GM21576 (cell line): ENCODE measurements around the gene KCNT1.

Experiments
- ATAC-seq: cut with Tn5 transposase; IDR thresholded peaks from one replicate; pipeline ENCODE4 v1.9.1; 2021; ENCODE audit warnings: mild to moderate bottlenecking, moderate library complexity; ENCODE audit not compliant: unreplicated experiment

Gene KCNT1

GRCh38 chr9:135777623-135778177, 75.7 kb downstream of the KCNT1 start:
- no peak for ATAC-seq

DNA sequence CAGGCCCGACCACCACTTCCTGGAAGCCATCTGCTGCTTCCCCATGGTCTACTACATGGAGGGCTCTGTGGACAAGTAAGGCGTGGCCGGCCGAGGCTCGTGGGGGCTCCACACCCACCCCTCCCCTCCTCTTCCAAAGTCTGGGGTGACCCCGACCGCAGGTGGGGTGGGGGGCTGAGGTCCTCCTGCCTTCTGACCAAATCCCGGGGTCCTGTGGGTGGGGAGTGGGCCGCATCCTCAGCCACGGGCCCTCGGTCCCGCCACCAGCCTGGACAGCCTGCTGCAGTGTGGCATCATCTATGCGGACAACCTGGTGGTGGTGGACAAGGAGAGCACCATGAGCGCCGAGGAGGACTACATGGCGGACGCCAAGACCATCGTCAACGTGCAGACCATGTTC, 76.4 kb downstream of the KCNT1 start:
- no peak for ATAC-seq

- no peak for ATAC-seq
Measured at GRCh38 chr9:135779571-135779970, 77.6 kb downstream of the KCNT1 start.

DNA sequence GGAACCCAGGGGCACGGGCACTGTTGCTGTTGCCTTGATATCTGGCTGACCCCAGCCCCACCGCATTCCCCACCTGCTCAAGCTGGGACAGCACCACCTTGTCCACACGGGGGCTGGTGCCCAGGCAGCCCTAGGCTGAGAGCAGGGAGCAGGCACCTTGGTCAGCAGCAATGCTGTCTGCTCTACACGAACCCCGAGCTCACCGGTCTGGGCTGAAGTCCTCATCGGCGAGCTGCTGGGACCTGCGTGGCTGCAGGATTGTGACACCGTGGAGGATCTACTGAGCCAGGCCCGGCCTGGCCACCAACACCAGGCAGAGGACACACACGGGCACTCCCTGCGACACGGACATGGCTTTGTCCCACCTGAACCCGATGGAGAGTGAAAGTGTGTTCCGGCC, 78.1 kb downstream of the KCNT1 start:
- no peak for ATAC-seq

GRCh38 chr9:135780626-135781025, 78.6 kb downstream of the KCNT1 start:
- no peak for ATAC-seq

- no peak for ATAC-seq
Measured at GRCh38 chr9:135782946-135783345, 81.0 kb downstream of the KCNT1 start.

DNA sequence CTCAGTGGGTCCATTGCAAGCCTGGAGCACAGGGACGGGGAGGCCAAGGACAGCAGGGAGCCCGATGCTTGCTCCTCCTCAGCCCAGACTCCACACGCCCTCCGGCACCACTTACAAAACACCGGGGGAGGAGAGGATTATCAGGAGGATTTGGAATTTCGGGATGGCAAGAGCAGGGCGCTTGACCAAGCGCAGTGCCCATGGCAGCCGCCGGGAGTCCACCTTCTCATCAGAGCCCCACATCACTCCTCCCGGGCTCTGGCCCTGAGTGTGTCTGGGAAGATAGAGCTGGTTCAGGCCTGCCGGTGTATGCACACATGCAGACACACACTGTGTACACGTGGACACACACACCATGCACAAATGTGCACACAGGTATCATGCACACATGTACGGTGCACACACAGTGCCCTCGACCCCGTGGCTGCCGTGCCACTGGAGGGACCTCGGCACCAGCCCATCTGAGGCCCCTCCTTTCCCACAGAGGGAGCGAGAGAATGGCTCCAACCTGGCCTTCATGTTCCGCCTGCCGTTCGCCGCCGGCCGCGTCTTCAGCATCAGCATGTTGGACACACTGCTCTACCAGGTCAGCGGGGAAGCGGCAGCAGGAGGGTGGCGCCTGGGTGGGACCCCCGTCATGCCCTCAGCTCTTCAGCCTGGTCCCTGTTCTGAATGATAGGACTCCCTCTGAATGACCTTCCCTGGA, 81.7 kb downstream of the KCNT1 start:
- no peak for ATAC-seq

- ATAC-seq, result no peak
Measured at GRCh38 chr9:135785013-135785575, 83.1 kb downstream of the KCNT1 start.

DNA sequence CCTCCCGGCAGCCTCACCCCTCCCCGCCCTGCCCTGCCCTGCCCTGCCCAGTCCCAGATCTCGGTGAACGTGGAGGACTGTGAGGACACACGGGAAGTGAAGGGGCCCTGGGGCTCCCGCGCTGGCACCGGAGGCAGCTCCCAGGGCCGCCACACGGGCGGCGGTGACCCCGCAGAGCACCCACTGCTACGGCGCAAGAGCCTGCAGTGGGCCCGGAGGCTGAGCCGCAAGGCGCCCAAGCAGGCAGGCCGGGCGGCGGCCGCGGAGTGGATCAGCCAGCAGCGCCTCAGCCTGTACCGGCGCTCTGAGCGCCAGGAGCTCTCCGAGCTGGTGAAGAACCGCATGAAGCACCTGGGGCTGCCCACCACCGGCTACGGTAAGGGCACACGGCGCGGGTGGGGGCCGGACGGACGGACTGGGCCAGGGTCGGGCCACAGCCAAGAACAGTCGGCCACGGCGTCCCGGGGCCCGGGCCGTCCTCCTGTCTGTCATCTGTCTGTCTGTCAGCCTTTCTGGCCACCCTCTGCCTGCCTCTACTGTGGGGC, 84.2 kb downstream of the KCNT1 start:
- ATAC-seq, result no peak

DNA sequence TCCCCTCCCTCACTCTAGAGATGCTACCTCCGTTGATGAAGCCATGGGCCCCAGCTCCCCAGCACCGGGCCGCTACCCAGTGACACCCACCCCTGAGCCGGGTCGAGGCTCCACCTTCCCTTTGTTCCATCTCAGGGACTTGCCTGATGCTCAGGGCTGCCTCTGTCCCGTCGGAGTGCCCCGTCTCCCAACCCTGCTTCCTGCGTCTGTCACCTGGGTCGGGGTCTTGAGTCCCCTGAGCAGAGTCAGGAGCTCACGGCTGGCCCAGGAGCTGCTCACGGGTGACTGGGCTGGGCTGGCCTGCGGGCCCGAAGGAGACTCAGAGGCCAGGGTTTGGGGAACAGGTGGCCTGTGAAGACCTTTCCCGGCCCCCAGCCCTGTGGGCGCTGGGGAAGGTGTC, 85.3 kb downstream of the KCNT1 start:
- ATAC-seq, result no peak

DNA sequence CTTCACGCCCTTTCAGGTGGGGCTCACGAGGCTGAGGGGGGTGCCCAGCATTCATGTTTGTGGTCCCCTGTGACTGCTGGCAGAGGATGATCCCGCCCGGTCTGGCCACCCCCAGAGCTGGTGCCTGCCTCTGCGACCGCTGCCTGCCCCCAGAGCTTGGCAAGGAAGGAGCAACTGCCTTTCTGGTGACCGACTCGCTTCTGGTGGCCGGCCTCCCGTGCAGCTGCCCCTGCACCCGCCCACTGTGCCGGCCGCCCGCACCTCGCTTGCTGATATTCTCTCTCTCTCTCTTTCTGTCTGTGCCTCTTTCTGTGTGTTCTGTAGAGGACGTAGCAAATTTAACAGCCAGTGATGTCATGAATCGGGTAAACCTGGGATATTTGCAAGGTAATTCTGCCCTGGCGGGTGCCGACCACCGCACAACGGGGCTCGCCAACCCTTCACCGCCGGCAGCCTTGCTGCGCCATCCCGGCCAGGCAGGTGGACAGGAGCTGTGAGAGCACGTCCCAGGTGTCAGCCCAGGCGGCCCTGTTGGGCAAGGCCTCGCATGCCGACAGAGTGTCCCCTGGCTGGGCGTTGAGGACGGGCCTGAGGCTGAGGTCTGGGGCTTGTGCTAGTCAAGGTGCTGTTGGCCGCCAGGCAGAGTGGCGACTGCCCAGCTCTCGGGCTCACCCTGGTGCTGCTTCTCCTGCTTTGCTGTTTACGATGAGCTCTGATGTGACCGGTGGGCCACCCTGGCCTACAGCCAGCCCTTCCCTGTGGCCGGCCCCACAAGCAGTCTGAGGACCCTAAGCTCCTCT, 86.0 kb downstream of the KCNT1 start:
- ATAC-seq, result no peak

GRCh38 chr9:135788576-135789300, 86.8 kb downstream of the KCNT1 start:
- no peak for ATAC-seq

DNA sequence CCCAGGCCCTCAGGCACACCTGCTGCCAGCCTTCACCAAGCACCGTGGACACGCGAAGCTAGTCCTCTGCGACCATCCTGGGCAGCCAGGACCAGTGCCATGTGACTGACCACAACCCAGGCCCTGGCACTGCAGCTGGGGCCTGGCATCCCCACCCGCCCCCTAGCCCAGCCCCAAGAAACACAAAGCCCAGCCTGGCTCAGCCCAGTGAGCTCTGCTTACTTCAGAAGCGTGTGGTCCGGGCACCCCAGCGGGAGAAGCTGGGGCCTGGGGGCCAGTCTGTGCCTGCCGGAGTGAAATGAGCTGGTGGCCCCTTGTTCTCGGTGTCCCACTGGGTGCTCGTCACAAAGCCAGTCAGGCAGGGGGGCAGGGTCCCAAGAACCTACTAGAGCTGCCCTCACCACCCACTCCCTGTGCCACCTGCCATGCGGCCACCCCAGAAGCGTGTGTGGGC, 87.9 kb downstream of the KCNT1 start:
- no peak for ATAC-seq

DNA sequence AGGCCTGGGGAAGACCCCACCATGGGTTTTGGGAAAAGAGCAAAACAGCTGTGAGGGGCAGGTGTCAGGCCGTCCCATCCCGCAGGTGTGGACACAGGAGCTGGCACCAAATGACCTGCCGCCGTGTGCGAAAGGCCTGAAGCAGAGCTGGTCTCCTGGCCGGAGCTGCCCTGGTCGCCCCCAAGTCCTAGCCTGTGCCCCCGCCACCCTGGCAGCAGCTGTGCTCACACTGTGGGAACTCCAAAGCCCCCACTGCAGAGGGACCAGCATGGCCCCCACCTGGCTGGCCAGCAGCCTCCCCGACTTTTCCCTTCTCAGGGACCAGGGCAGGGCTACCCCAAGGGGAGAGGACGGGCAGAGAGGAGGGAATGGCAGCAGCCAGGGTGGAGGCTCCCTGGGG, 88.4 kb downstream of the KCNT1 start:
- no peak for ATAC-seq

DNA sequence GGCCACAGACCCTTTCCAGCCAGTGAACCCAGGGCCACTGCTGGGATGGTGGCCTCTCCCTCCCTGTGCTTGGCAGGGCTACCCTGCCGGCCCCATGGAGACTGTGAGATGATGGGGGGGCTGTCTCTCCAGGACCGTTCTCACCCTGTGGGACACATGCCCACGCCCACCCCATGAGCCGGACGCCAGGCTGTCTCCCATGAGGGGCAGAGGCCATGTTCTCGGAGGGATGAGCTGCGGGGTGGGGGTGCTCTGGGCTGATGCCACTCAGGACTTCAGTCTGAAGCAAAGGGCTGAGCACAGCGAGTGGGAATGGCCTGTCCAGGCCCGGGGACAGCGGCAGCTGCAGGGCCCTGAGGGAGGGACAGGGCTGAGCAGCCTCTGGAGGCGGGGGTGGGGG, 88.9 kb downstream of the KCNT1 start:
- no peak for ATAC-seq

DNA sequence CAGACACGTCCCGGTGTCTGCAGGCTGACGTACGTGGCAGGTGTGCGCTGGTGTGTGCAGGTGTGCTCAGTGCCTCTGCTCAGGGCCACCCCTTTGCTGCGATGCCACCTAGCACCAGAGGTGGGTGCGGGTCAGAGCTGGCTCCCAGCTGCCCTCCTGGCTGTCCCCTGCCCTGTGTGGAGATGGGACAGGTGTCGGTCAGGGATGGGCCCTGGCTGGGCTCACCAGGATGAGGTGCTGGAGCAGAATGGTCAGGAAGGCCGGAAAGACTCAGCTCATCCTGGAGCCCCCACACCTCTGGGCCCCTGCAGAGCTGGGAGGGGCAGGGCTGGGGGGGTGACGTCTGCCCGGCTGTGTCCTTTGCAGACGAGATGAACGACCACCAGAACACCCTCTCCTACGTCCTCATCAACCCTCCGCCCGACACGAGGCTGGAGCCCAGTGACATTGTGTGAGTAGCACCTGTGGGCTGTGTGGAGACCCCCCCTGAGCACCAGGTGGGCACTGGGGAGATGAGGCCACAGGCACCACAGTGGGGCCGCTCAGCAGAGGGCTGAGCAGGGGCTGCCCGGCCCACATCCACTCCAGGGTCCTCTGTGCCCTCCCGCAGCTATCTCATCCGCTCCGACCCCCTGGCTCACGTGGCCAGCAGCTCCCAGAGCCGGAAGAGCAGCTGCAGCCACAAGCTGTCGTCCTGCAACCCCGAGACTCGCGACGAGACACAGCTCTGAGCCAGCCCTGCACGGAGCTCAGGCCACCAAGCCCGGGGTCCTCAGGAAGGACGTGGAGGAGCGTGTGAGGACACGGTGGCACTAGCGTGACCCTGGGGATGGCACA, 89.7 kb downstream of the KCNT1 start:
- no peak for ATAC-seq

- ATAC-seq, result no peak
Measured at GRCh38 chr9:135792268-135793128, 90.5 kb downstream of the KCNT1 start.

- ATAC-seq, result no peak
Measured at GRCh38 chr9:135793221-135794056, 91.5 kb downstream of the KCNT1 start.
